Esophagus mucosa (tissue), 1 donor: ENCODE measurements around the gene NCOA4. TPM values are rescaled to one million over a fixed set of nuclear protein-coding genes. Genes with fewer than 3 reads are reported as not detected.
A peak's percentile ranks its signal among the peaks of the same experiment; 100 is the strongest.
"Not testable (repeated sequence)": the region's sequence is repeated elsewhere in the genome, so short reads cannot be mapped to it uniquely, and the experiment has no call there.

Source experiments
- ATAC-seq: fragments of 200-7000 bp; cut with Tn5 transposase; one replicate; pipeline ENCODE4 v1.9.1; 2020
- total RNA-seq: library from RNA; stranded (reverse); gene quantifications from one replicate; pipeline ENCODE4 v1.2.4, GENCODE V29; 2023
- donor health status: DM: yes; HTN: yes; CAD: no.

The NCOA4 gene
- total RNA-seq, result 100 TPM

DNA sequence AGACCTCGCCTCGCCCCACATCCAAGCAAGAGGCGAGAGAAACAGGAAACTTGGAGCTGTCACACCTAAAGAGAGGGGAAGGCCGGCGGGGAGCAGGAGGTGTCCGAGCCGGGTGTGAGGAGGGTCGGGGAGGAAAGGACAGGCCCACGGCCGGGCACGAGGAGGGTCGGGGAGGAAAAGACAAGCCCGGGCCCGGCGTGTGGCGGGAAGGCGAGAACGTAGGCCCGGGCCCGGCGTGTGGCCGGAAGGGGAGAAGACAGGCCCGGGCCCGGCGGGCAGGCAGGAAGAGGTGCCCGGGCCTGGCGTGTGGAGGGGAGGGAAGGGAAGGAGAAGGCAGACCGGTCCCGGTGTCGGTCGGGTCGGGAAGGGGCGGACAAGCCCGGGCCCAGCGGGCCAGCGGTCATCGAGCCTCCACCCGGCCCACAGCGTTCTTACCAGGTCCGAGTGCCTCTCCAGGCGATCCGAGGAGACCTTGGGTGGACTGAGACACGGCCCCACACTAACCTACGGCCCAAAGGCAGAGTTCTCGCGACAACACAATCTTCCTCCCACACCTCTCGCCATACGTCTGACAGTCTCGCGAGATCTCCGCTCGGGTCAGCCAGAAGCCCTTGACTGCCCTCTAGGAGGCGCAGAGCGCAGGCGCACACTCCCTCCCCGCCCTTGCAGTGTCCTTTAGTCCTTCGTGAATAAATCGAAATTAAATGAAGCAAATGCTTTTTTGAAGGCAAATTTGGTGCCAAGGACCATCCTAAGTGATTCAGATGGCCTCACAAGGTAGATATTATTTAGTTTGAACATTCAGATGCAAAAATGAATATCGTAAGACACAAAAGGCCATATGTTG is at the start of gene NCOA4:
TSS of gene NCOA4 (minus strand) at position 533 of the 847 bp plus-strand sequence. CDS start 13,943 bp downstream, outside the sequence.
- ATAC-seq, result peak; percentile 96

- no peak for ATAC-seq
Observed at GRCh38 chr10:46079831-46080585, 49.6 kb upstream of the NCOA4 start.

DNA sequence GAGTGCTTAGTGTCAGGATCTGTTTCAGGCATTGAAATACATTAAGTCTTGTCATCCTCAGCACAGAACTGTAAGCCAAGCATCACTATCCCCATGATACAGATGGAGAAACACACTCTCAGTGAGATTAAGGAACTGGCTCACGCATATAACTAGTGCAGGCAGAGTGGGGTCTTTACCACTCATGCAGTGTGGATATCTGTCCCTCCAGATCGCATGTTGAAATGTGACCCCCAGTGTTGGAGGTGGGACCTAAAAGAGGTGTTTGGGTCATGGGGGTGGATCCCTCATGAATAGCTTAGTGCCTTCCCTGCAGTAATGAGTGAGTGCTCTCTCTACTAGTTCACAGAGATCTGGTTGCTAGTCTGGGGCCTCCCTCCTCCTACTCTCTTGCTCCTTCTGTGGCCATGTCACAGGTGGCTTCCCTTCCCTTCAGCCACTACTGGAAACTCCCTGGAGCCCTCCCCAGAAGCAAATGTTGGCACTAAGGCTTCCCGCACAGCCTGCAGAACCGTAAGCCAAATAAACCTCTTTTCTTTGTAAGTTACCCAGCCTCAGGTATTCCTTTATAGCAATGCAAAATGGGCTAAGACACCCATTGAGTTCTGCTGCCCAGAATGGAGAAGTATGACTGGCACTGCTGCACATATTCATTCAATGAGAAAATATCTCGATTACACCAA is 47.4 kb upstream of the NCOA4 start:
- ATAC-seq, result no peak

GRCh38 chr10:46077141-46077554 is 46.7 kb upstream of the NCOA4 start:
- no peak for ATAC-seq

DNA sequence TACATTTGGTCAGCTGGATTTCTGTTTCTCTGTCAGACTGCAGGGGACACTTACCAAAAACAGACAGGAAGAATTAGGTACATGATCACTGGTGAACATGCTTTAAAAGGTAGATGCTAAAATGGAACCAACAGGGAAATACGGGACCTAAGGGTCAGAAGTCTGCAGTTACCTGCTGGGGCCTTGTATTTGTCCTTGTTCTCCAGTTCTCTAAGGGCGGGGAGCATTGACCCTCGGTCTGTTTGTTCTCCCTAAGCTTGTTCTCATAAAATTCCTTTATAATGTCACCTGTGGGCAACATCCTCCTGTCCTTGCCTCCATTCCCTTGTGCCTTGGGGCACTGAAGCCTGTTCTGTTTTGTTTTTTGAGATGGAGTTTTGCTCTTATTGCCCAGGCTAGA is 45.4 kb upstream of the NCOA4 start:
- no peak for ATAC-seq

DNA sequence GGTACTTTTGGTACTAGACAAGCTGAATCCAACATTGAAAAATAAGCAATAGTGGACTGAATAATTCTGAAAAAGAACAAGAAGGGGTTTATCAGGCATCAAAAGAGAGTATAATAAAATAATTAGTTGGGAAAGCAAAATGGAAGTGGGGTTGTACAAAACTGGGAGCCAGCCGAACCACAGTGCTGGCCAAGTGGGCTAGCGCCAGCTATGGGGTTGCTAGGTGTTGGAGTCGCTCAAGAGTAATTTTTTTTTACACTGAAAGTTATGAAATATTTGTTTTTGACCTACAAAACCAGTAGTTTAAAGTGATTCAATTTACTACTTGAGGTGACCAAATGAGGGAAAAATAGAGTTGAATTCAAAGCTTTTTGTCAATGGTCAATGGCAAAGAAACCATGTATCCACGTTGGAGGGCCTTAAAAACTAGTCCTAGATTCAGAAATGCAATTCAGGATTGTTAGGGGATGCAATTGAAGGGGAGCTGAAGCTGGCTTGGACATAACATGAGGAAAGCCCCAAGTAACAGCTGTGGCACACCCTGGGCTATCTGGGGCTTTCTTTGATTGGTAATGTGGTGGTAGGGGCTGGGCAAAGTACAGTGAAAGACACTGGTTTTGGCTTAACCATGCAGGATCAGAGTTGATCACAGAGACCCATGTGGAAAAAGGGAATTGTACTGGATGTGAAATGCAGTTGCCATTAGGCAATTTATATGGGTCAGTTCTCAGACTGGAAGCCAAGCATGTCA is 43.9 kb upstream of the NCOA4 start:
- ATAC-seq, result no peak

DNA sequence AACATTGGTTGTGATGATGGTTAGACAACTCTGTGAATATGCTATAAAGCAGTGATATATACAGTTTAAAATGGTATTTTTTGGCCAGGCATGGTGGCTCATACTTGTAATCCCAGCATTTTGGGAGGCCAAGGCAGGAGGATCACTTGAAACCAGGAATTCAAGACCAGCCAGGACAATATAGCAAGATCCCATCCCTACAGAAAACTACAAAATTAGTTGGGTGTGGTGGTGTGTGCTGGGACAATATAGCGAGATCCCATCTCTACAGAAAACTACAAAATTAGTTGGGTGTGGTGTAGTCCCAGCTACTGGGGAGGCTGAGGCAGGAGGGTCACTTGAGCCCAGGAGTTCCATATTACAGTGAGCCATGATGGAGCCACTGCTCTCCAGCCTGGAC is 43.1 kb upstream of the NCOA4 start:
- ATAC-seq, result no peak

GRCh38 chr10:46070749-46071148 is 40.3 kb upstream of the NCOA4 start:
- ATAC-seq, result no peak

- no peak for ATAC-seq
Observed at GRCh38 chr10:46069771-46070463, 39.5 kb upstream of the NCOA4 start.

GRCh38 chr10:46068905-46069304 is 38.5 kb upstream of the NCOA4 start:
- no peak for ATAC-seq

DNA sequence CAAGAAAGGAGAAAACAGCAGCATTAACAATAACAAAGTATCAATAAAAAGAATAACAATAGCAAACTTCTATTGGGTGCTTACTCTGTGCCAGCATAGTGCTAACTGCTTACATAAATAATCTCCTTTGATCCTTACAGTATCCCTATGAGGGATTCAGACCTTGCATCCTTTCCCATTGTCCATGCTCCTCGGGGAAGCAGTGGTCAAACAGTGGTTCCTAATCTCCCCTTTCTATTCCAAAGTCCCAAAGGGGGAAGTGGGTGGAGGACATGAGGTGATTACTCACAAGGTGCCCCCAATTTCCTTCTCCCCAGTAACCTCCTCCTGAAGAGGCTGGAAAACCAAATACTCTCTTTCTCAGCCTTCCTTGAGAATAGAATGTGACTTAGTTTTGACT is 37.7 kb upstream of the NCOA4 start:
- no peak for ATAC-seq

DNA sequence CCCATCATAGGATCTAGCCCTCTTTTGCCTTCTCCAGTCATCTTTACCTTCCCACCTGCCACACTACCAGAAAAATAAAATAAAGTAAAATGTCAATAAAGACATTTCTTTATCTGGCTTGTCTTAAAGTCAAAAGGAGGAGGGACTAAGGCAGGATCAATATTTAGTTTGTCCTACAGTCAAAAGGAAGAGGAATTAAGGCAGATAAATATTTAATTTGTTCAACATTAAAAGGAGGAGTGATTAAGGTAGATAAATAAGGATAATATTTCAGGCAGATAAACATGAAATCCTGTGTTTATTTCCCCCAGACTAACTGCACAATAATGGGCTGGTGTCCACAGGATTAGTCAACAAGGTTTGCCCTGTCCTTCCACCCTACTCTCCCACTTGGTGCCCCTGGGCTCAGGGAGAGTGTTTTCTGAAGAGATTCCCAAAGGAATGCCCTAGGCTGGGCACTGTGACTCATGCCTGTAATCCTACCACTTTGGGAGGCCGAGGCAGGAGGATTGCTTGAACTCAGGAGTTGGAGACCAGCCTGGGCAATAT is 33.9 kb upstream of the NCOA4 start:
- no peak for ATAC-seq

- ATAC-seq, result no peak
Observed at GRCh38 chr10:46062723-46063428, 32.5 kb upstream of the NCOA4 start.

DNA sequence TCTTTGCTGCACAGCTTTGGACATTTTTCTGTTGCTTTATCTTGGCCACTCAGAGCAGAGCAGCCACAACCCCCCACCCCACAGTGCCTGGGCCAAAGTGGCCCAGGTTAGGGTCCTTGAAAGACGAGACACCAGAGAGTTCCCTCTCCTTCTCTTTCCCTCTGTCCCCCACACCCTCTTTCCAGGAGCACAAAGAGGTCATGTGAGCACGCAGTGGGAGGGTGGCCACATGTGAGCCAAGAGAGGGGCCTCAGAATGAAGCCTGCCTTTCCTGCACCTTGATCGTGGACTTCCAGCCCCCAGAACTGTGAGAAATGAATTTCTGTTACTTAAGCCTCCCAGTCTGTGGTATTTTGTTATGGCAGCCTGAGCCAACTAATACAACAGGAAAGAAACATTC is 30.3 kb upstream of the NCOA4 start:
- ATAC-seq, result no peak

- ATAC-seq, result not testable (repeated sequence)
Observed at GRCh38 chr10:46057927-46058326, 27.5 kb upstream of the NCOA4 start.

- no peak for ATAC-seq
Observed at GRCh38 chr10:46057038-46057437, 26.6 kb upstream of the NCOA4 start.

DNA sequence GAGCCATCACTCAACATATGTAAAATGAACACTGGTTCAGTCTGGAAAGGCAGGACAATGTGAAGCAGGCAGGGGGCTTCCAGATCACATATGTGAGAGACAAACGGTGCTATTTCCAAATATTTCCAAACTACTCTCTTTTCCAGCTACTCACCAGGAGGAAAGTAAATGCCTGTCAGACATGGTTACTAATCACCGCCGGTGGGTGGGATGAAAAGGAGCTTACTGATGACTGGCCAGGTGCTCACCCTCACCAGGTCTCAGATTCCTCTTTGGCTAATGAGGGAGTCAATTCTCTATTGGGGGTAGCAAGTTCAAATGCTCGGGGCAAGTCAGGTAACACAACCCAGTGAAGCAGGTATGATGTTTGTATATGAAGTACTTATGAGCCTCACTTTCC is 25.3 kb upstream of the NCOA4 start:
- no peak for ATAC-seq

DNA sequence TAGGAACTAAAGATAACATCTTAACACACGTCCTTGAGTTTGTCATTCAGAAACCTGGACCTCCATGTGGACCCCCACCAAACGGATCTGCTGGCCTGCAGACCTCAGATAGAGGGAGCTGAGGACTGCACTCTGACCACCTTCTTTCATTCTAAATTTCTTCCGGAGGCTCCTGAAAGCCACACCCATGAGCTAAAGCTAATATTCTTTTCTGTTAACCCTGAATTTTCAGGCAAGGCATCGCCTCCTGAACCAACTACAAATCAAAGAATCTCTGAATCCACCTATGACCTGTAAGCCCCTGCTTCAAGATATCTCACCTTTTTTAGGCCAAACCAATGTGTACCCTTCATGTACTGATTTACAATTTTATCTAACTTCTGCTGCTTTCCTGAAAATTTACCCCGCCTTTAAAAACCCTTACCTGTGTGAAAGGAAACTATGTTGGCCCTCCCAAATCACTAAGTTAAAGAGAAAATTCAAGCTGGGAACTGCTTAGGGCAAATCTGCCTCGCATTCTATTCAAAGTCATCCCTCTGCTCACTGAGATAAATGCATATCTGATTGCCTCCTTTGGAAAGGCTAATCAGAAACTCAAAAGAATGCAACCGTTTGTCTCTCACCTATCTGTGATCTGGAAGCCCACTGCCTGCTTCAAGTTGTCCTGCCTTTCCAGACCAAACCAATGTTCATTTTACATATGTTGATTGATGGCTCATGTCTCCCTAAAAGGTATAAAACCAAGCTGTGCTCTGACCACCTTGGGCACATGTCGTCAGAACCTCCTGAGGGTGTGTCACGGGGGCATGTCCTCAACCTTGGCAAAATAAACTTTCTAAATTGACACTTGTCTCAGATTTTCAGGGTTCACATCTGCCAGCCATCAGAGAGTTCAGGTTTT is 23.4 kb upstream of the NCOA4 start:
- no peak for ATAC-seq

GRCh38 chr10:46052791-46053375 is 22.5 kb upstream of the NCOA4 start:
- peak; percentile 62 for ATAC-seq
